Activated CD4-positive, alpha-beta memory T cell treated with anti-CD3 and anti-CD28 coated beads, Interleukin-2, amount 10 ng/mL, durations not matched to agents 7 days and 5 days (primary cell): Measurements from ENCODE around the gene MUC5B. TPM values are rescaled to one million over a fixed set of nuclear protein-coding genes. Genes with fewer than 3 reads are reported as not detected.
"Not testable (repeated sequence)": the region's sequence is repeated elsewhere in the genome, so short reads cannot be mapped to it uniquely, and the experiment has no call there.

ENCODE experiments used
- CTCF ChIA-PET: fragments of 350-600 bp; sonication (Branson Sonifier 250); formaldehyde crosslinking; loops from one replicate; lab custom pipeline; 2021; ENCODE audit warnings: antibody characterized with exemption, inconsistent platforms; lab: Charles Lee
- POLR2A ChIA-PET: fragments of 350-600 bp; sonication (Branson Sonifier 250); formaldehyde crosslinking; loops from one replicate; lab custom pipeline; 2021; ENCODE audit warnings: antibody characterized with exemption; lab: Charles Lee
- DNase-seq: peaks from one replicate; pipeline ENCODE4 v3.0.0-alpha.2; 2020
- H3K27ac Mint-ChIP-seq: one replicate; pipeline ENCODE4 v1.8.0; 2021; ENCODE audit warnings: mild to moderate bottlenecking, mixed read lengths
- H3K27me3 Mint-ChIP-seq: one replicate; pipeline ENCODE4 v1.8.0; 2021; ENCODE audit warnings: mixed read lengths
- H3K36me3 Mint-ChIP-seq: one replicate; pipeline ENCODE4 v1.8.0; 2021; ENCODE audit warnings: low read depth, mixed read lengths
- H3K4me1 Mint-ChIP-seq: one replicate; pipeline ENCODE4 v1.8.0; 2021; ENCODE audit warnings: mixed read lengths
- H3K4me3 Mint-ChIP-seq: one replicate; pipeline ENCODE4 v1.8.0; 2021; ENCODE audit warnings: mild to moderate bottlenecking, mixed read lengths
- H3K9me3 Mint-ChIP-seq: one replicate; pipeline ENCODE4 v1.8.0; 2021; ENCODE audit warnings: mixed read lengths
- total RNA-seq, 2 experiments: library from RNA; stranded (reverse); gene quantifications; one replicate each; pipeline ENCODE4 v1.2.3, GENCODE V29; 2021

MUC5B gene
- total RNA-seq, 2 experiments from 2014 or later: not detected

DNA sequence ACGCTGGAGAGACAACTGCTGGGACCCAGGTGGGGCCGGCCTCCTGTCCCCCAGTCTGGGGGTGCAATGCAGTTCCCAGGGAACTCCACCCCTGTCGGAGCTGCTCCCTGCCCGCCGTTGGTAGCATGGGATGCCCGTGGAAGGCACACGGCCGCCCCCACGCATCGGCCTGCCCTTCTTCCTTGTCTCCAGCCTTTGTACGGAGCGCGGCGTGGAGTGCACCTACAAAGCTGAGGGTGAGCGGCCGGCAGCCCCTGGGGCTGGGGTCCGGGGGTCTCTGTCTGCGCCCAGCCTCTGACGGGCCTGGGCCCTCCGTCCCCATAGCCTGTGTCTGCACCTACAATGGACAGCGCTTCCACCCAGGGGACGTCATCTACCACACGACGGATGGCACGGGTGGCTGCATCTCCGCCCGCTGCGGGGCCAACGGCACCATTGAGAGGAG is 41.9 kb upstream of the MUC5B start:
- Mint-ChIP-seq H3K4me3 (no peak overlapping the region), H3K27ac (no peak overlapping the region), H3K36me3 (no peaks in the 10 kb centered on the region), H3K27me3 (no peaks in the 10 kb centered on the region), H3K9me3 (no peaks in the 10 kb centered on the region), H3K4me1 (no peaks in the 10 kb centered on the region)
- ChIA-PET CTCF (no interaction called here), POLR2A (no interaction called here)
- DNase-seq: no peak

GRCh38 chr11:1181420-1181819 is 41.4 kb upstream of the MUC5B start:
- Mint-ChIP-seq H3K27me3 (no peaks in the 10 kb centered on the region), H3K27ac (no peak overlapping the region), H3K4me3 (no peak overlapping the region), H3K4me1 (no peaks in the 10 kb centered on the region), H3K36me3 (no peaks in the 10 kb centered on the region), H3K9me3 (no peaks in the 10 kb centered on the region)
- CTCF ChIA-PET: no interaction called here
- POLR2A ChIA-PET: no interaction called here
- DNase-seq: no peak

DNA sequence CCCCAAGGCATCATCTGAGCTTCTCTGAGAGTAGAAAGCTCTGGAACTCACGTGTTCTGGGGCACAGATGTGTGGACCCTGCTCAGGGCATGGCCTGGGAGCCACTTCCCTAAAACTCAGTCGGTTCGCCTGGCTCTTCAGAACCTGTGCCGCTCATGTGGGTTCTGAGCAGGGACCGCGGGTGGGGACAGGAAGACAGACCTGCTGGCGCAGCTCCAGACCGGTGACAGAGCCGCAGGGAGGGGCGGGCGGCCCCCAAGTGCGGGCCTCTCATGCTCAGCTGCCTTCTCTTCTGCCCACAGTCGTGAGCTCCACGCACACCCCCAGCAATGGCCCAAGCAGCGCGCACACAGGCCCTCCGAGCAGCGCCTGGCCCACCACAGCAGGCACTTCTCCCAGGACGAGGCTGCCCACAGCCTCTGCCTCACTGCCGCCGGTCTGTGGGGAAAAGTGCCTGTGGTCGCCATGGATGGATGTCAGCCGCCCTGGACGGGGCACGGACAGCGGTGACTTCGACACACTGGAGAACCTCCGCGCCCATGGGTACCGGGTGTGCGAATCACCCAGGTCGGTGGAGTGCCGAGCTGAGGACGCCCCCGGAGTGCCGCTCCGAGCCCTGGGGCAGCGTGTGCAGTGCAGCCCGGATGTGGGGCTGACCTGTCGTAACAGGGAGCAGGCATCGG is 40.9 kb upstream of the MUC5B start:
- no peak for DNase-seq
- Mint-ChIP-seq H3K4me3 (no peak overlapping the region), H3K27me3 (no peaks in the 10 kb centered on the region), H3K36me3 (no peaks in the 10 kb centered on the region), H3K9me3 (no peaks in the 10 kb centered on the region), H3K27ac (no peak overlapping the region), H3K4me1 (no peaks in the 10 kb centered on the region)
- ChIA-PET CTCF (no interaction called here), POLR2A (no interaction called here)

GRCh38 chr11:1184139-1184538 is 38.7 kb upstream of the MUC5B start:
- CTCF ChIA-PET, H3K27ac Mint-ChIP-seq, H3K4me3 Mint-ChIP-seq, H3K36me3 Mint-ChIP-seq, H3K9me3 Mint-ChIP-seq, DNase-seq, POLR2A ChIA-PET, H3K4me1 Mint-ChIP-seq, H3K27me3 Mint-ChIP-seq: not testable (repeated sequence)

GRCh38 chr11:1188451-1189130 is 34.3 kb upstream of the MUC5B start:
- POLR2A ChIA-PET, H3K9me3 Mint-ChIP-seq, H3K27me3 Mint-ChIP-seq, H3K36me3 Mint-ChIP-seq, H3K27ac Mint-ChIP-seq, H3K4me1 Mint-ChIP-seq, DNase-seq, H3K4me3 Mint-ChIP-seq, CTCF ChIA-PET: not testable (repeated sequence)

GRCh38 chr11:1189816-1190215 is 33.0 kb upstream of the MUC5B start:
- CTCF ChIA-PET, DNase-seq, H3K9me3 Mint-ChIP-seq, POLR2A ChIA-PET, H3K36me3 Mint-ChIP-seq, H3K27me3 Mint-ChIP-seq, H3K27ac Mint-ChIP-seq, H3K4me1 Mint-ChIP-seq, H3K4me3 Mint-ChIP-seq: not testable (repeated sequence)

DNA sequence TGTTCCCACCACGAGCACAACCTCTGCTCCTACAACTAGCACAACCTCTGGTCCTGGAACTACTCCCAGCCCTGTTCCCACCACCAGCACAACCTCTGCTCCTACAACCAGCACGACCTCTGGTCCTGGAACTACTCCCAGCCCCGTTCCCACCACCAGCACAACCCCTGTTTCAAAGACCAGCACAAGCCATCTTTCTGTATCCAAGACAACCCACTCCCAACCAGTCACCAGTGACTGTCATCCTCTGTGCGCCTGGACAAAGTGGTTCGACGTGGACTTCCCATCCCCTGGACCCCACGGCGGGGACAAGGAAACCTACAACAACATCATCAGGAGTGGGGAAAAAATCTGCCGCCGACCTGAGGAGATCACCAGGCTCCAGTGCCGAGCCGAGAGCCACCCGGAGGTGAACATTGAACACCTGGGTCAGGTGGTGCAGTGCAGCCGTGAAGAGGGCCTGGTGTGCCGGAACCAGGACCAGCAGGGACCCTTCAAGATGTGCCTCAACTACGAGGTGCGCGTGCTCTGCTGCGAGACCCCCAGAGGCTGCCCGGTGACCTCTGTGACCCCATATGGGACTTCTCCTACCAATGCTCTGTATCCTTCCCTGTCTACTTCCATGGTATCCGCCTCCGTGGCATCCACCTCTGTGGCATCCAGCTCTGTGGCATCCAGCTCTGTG is 30.9 kb upstream of the MUC5B start:
- H3K36me3 Mint-ChIP-seq, POLR2A ChIA-PET, H3K9me3 Mint-ChIP-seq, H3K27ac Mint-ChIP-seq, H3K4me3 Mint-ChIP-seq, H3K4me1 Mint-ChIP-seq, DNase-seq, H3K27me3 Mint-ChIP-seq, CTCF ChIA-PET: not testable (repeated sequence)

GRCh38 chr11:1192741-1193325 is 30.0 kb upstream of the MUC5B start:
- H3K36me3 Mint-ChIP-seq: no peaks in the 10 kb centered on the region
- H3K4me1 Mint-ChIP-seq: no peaks in the 10 kb centered on the region
- no peak for DNase-seq
- POLR2A ChIA-PET: no interaction called here
- no peaks in the 10 kb centered on the region for H3K9me3 Mint-ChIP-seq
- no peak overlapping the region for H3K27ac Mint-ChIP-seq
- no peak overlapping the region for H3K4me3 Mint-ChIP-seq
- CTCF ChIA-PET: no interaction called here
- H3K27me3 Mint-ChIP-seq: no peaks in the 10 kb centered on the region

GRCh38 chr11:1193326-1194230 is 29.3 kb upstream of the MUC5B start:
- CTCF ChIA-PET: no interaction called here
- no peaks in the 10 kb centered on the region for H3K9me3 Mint-ChIP-seq

GRCh38 chr11:1194231-1194976 is 28.5 kb upstream of the MUC5B start:
- no peaks in the 10 kb centered on the region for H3K4me1 Mint-ChIP-seq
- no peak for DNase-seq
- POLR2A ChIA-PET: no interaction called here
- H3K4me3 Mint-ChIP-seq: no peak overlapping the region
- no peak overlapping the region for H3K27ac Mint-ChIP-seq
- no peaks in the 10 kb centered on the region for H3K36me3 Mint-ChIP-seq
- H3K27me3 Mint-ChIP-seq: no peaks in the 10 kb centered on the region
- no peaks in the 10 kb centered on the region for H3K9me3 Mint-ChIP-seq
- CTCF ChIA-PET: no interaction called here

More at GRCh38 chr11:1193326-1194230, 29.3 kb upstream of the MUC5B start:
- Mint-ChIP-seq H3K4me3 (no peak overlapping the region), H3K36me3 (no peaks in the 10 kb centered on the region), H3K27me3 (no peaks in the 10 kb centered on the region), H3K4me1 (no peaks in the 10 kb centered on the region), H3K27ac (no peak overlapping the region)
- no peak for DNase-seq
- POLR2A ChIA-PET: no interaction called here

DNA sequence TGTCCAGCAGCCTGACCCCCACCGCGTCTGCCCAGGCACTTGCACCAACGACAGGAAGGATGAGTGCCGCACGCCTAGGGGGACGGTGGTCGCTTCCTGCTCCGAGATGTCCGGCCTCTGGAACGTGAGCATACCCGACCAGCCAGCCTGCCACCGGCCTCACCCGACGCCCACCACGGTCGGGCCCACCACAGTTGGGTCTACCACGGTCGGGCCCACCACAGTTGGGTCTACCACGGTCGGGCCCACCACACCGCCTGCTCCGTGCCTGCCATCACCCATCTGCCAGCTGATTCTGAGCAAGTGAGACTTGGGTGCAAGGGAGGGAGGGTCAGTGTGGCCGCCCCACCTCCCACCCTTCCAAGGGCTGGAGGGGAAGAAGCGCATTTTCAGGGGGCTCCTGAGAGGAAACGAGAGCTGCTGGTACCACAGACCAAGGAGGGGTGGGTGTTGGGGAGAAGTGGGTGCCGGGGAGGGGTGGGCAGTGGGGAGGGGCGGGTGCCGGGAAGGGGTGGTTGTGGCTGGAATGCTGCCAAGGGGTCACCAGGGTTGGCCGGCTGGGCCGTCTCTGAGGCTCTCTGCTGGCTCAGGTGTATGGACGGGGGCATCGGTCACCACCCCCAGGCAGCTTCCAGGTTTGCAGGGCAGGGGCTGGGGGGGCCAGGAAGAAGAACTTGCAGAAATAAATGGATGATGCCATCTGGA is 27.7 kb upstream of the MUC5B start:
- no peak overlapping the region for H3K27ac Mint-ChIP-seq
- no peaks in the 10 kb centered on the region for H3K27me3 Mint-ChIP-seq
- no peak overlapping the region for H3K4me3 Mint-ChIP-seq
- H3K36me3 Mint-ChIP-seq: no peaks in the 10 kb centered on the region
- no peak for DNase-seq
- H3K9me3 Mint-ChIP-seq: no peaks in the 10 kb centered on the region
- ChIA-PET CTCF (no interaction called here), POLR2A (no interaction called here)
- H3K4me1 Mint-ChIP-seq: no peaks in the 10 kb centered on the region
